A549 (cell line): ENCODE data around the gene FDPS. TPM values are rescaled to one million over a fixed set of nuclear protein-coding genes. Genes with fewer than 3 reads are reported as not detected.

Experiments
- ATAC-seq, 2 experiments: fragments of 200-7000 bp in 1 of 2; fragments of >200 bp in 1 of 2; cut with Nextera tagmentation in 1 of 2; cut with Tn5 transposase in 1 of 2; 3 replicates each; pipeline versions ENCODE4 v1.8.0 to v1.9.1; 2018 to 2020; ENCODE audit warnings: mild to moderate bottlenecking in 1 of 2, moderate library complexity in 1 of 2
- CTCF ChIA-PET: fragments of 300-600 bp; sonication (Branson Sonifier 250); formaldehyde crosslinking; extraction: SDS; loops from one replicate; lab custom pipeline; 2021; ENCODE audit warnings: antibody characterized with exemption, inconsistent platforms; lab: Yijun Ruan, JAX
- POLR2A ChIA-PET: fragments of 350-600 bp; formaldehyde crosslinking; extraction: SDS; loops from one replicate; lab custom pipeline; 2021; ENCODE audit warnings: antibody characterized with exemption, inconsistent platforms; lab: Yijun Ruan, JAX
- DNase-seq, 2 experiments: peaks; one replicate each; pipeline versions ENCODE4 v3.0.0 to v3.0.0-alpha.2; 2011 to 2016; ENCODE audit warnings: low read depth in 1 of 2, low spot score in 1 of 2
- FAIRE-seq: peaks from 2 replicates; lab custom pipeline; 2011; peaks lifted over from hg19 to GRCh38; lab: Jason Lieb, UNC
- H3K27ac ChIP-seq, 2 experiments: fragments of >200 bp; sonication (Bioruptor Twin); formaldehyde crosslinking; 3 replicates each; pipeline ENCODE4 v1.5.1; 2016 to 2017
- H3K4me1 ChIP-seq: fragments of >200 bp; sonication (Bioruptor Twin); formaldehyde crosslinking; 3 replicates; pipeline ENCODE4 v1.6.1; 2016
- H3K4me2 ChIP-seq: fragments of >200 bp; sonication (Bioruptor Twin); formaldehyde crosslinking; 3 replicates; pipeline ENCODE4 v1.6.1; 2016
- H3K4me3 ChIP-seq: fragments of >200 bp; sonication (Bioruptor Twin); formaldehyde crosslinking; 3 replicates; pipeline ENCODE4 v1.5.1; 2016
- H3K9me3 ChIP-seq: fragments of >200 bp; sonication (Bioruptor Twin); formaldehyde crosslinking; 3 replicates; pipeline ENCODE4 v1.6.1; 2016
- ATOH8 ChIP-seq: fragments of 250-450 bp; sonication (Bioruptor Pico); IDR thresholded peaks from 2 replicates; pipeline ENCODE4 v1.5.0; 2020; ENCODE audit warnings: low read depth, mild to moderate bottlenecking, moderate library complexity
- CBX2 ChIP-seq: fragments of 200-600 bp; sonication (generic); IDR thresholded peaks from 2 replicates; pipeline ENCODE4 v1.6.1; 2016; ENCODE audit warnings: low read depth, mild to moderate bottlenecking, borderline replicate concordance
- CTCF ChIP-seq: fragments of >200 bp; sonication (Bioruptor Twin); formaldehyde crosslinking; IDR thresholded peaks from 3 replicates; pipeline ENCODE4 v1.5.1; 2016
- EHF ChIP-seq: fragments of 250-450 bp; sonication (Bioruptor Pico); IDR thresholded peaks from 2 replicates; pipeline ENCODE4 v1.5.0; 2020; ENCODE audit warnings: mild to moderate bottlenecking
- ESRRA ChIP-seq: fragments of 150-350 bp; IDR thresholded peaks from 2 replicates; pipeline ENCODE4 v1.6.1; 2014; ENCODE audit warnings: mild to moderate bottlenecking, low read length, borderline replicate concordance
- GATA3 ChIP-seq: IDR thresholded peaks from 2 replicates; pipeline ENCODE4 v1.6.1; 2012; ENCODE audit warnings: borderline replicate concordance
- HOXA7 ChIP-seq: fragments of 250-450 bp; sonication (Bioruptor Pico); IDR thresholded peaks from 2 replicates; pipeline ENCODE4 v1.5.0; 2020; ENCODE audit warnings: mild to moderate bottlenecking, moderate library complexity
- HOXB13 ChIP-seq: fragments of 250-450 bp; sonication (Bioruptor Pico); IDR thresholded peaks from 2 replicates; pipeline ENCODE4 v1.5.0; 2020; ENCODE audit warnings: low read depth, mild to moderate bottlenecking, moderate library complexity
- MAFK ChIP-seq: fragments of 450-650 bp; IDR thresholded peaks from 2 replicates; pipeline ENCODE4 v1.6.1; 2014; ENCODE audit not compliant: partially characterized antibody
- MAZ ChIP-seq: fragments of 150-350 bp; IDR thresholded peaks from 2 replicates; pipeline ENCODE4 v1.6.1; 2014; ENCODE audit warnings: antibody characterized with exemption, low read depth, low read length, borderline replicate concordance
- NFE2L2 ChIP-seq: fragments of 150-350 bp; conservative IDR thresholded peaks from 2 replicates; pipeline ENCODE4 v1.6.1; 2014; ENCODE audit warnings: low read length
- PHF8 ChIP-seq: fragments of 200-600 bp; sonication (generic); IDR thresholded peaks from 2 replicates; pipeline ENCODE4 v1.6.1; 2016; ENCODE audit warnings: low read depth, mild to moderate bottlenecking, antibody characterized with exemption, moderate library complexity, borderline replicate concordance
- POLR2A ChIP-seq: IDR thresholded peaks from 2 replicates; pipeline ENCODE4 v1.6.1; 2012; ENCODE audit warnings: mild to moderate bottlenecking, low read length
- POLR2AphosphoS2 ChIP-seq: conservative IDR thresholded peaks from 2 replicates; pipeline ENCODE4 v1.6.1; 2012; ENCODE audit warnings: low read length, improper control_type of control experiment, inconsistent platforms
- RAD21 ChIP-seq, 2 experiments: fragments of >200 bp in 1 of 2; sonication (Bioruptor Twin) in 1 of 2; formaldehyde crosslinking in 1 of 2; IDR thresholded peaks in 1 of 2; conservative IDR thresholded peaks in 1 of 2; 2 replicates in 1 of 2; 3 replicates in 1 of 2; pipeline ENCODE4 v1.6.1; 2012 to 2018; ENCODE audit warnings: inconsistent platforms in 1 of 2
- REST ChIP-seq: fragments of 200-600 bp; sonication (generic); IDR thresholded peaks from 2 replicates; pipeline ENCODE4 v1.6.1; 2016; ENCODE audit warnings: antibody characterized with exemption, mild to moderate bottlenecking, moderate library complexity
- SMC3 ChIP-seq: fragments of >200 bp; sonication (Bioruptor Twin); formaldehyde crosslinking; IDR thresholded peaks from 3 replicates; pipeline ENCODE4 v1.6.1; 2018; ENCODE audit warnings: inconsistent platforms
- SREBF2 ChIP-seq: fragments of 450-650 bp; IDR thresholded peaks from 2 replicates; pipeline ENCODE4 v1.6.1; 2014; ENCODE audit warnings: mild to moderate bottlenecking, moderate library complexity
- TP53 ChIP-seq: fragments of 250-450 bp; sonication (Bioruptor Pico); IDR thresholded peaks from 2 replicates; pipeline ENCODE4 v1.5.0; 2021; ENCODE audit warnings: mild to moderate bottlenecking, moderate library complexity
- ZC3H11A ChIP-seq: fragments of 450-650 bp; IDR thresholded peaks from 2 replicates; pipeline ENCODE4 v1.6.1; 2014; ENCODE audit warnings: antibody characterized with exemption, mild to moderate bottlenecking
- ZNF302 ChIP-seq: fragments of 250-450 bp; sonication (Bioruptor Pico); IDR thresholded peaks from 2 replicates; pipeline ENCODE4 v1.9.0; 2021; ENCODE audit warnings: inconsistent platforms, mild to moderate bottlenecking, moderate library complexity
- ZSCAN20 ChIP-seq: fragments of 250-450 bp; sonication (Bioruptor Pico); IDR thresholded peaks from 2 replicates; pipeline ENCODE4 v1.8.0; 2022; ENCODE audit warnings: mild to moderate bottlenecking, moderate library complexity
- WGBS: methylation state at CpG from one replicate; pipeline ENCODE4 v1.1.6; 2017; ENCODE audit errors: missing lambda C conversion rate; 5-methylcytosine and 5-hydroxymethylcytosine counted together
- polyA plus RNA-seq, 4 experiments: library from polyadenylated mRNA; depleted of rRNA in 3 of 4; stranded (reverse); fragments of >200 nt; fragmentation: RNase III in 1 of 4; extraction: RNeasy Plus Mini Kit Qiagen cat#74134 plus additional on column Dnase treatment in 1 of 4; gene quantifications; 2 replicates in 3 of 4; 3 replicates in 1 of 4; pipeline ENCODE4 v1.2.3, GENCODE V29; 2011 to 2017

FDPS gene
- polyA plus RNA-seq, 2 of the 4 experiments (the other 2 are of a cell fraction): 148 to 228 TPM

- Histone ChIP-seq H3K27ac (peak overlapping the region; percentile 76 to 87), H3K4me1 (peaks cover 13% of the 10 kb centered on the region; the same call in 2 of the 3 replicates), H3K9me3 (no peaks in the 10 kb centered on the region), H3K4me3 (peak overlapping the region; percentile 93)
- no peak for FAIRE-seq
- CTCF ChIA-PET: interaction anchor here (0.6 to 4.7 kb wide), 18 partner anchors 12 to 407 kb away, joined by 3 to 44 read pairs (median 6); partner anchors contain the start of genes ENTREP3, PKLR and RUSC1
- peak; percentile 78 to 84 for ATAC-seq
- 3% methylated on average over 20 of the region's 29 CpGs for WGBS
- TF ChIP-seq SREBF2 (no peak), HOXB13 (CRISPR knock-in tag) (no peak), ATOH8 (CRISPR knock-in tag) (no peak), NFE2L2 (no peak), PHF8 (0 out of 2 replicates have a peak, but pooled peaks have one; percentile 0), HOXA7 (CRISPR knock-in tag) (no peak), ZSCAN20 (no peak), ZNF302 (CRISPR knock-in tag) (no peak), GATA3 (no peak), TP53 (no peak), POLR2AphosphoS2 (no peak), ESRRA (peak; percentile 66; the same call in 1 of the 2 replicates), SMC3 (no peak), CBX2 (no peak), REST (peak; percentile 89), POLR2A (no peak), MAFK (no peak), RAD21 (conservative IDR thresholded peaks at IDR 0.05 in 1 of 2, IDR thresholded peaks at IDR 0.05 in 1 of 2) (peak; percentile 41 to 47; a peak in 3 of 5 replicates), EHF (CRISPR knock-in tag) (no peak), MAZ (no peak), ZC3H11A (no peak), CTCF (peak; percentile 33; the same call in 2 of the 3 replicates)
- TF ChIP-seq, all 56 proteins: peak for 5
- H3K4me2 ChIP-seq: peak overlapping the region; percentile 95
- POLR2A ChIA-PET: interaction anchor here (1.0 to 2.0 kb wide), 2 partner anchors 30 to 45 kb away, joined by 3 to 5 read pairs; partner anchors contain the start of gene FDPS
- DNase-seq: peak; percentile 69 to 86
Measured at GRCh38 chr1:155277902-155278688, 30.6 kb upstream of the FDPS start.
